Esophagus muscularis mucosa (tissue), 4 donors: ENCODE results near the gene CEMP1.
"Not testable (repeated sequence)": the region's sequence is repeated elsewhere in the genome, so short reads cannot be mapped to it uniquely, and the experiment has no call there.

Experiments used
- CTCF ChIP-seq, 3 experiments: fragments of 200-600 bp in 2 of 3; fragments of 450-650 bp in 1 of 3; sonication (generic) in 2 of 3; IDR thresholded peaks; one replicate each; pipeline ENCODE4 v1.5.1; 2017 to 2019; ENCODE audit warnings: antibody characterized with exemption in 3 of 3, mild to moderate bottlenecking in 2 of 3, moderate library complexity in 1 of 3
- EP300 ChIP-seq: sonication (generic); formaldehyde crosslinking; IDR thresholded peaks from one replicate; pipeline ENCODE4 v1.6.1; 2017; ENCODE audit warnings: antibody characterized with exemption
- POLR2A ChIP-seq: fragments of 450-650 bp; IDR thresholded peaks from one replicate; pipeline ENCODE4 v1.6.1; 2017; ENCODE audit warnings: antibody characterized with exemption, moderate library complexity, mild to moderate bottlenecking, low read depth
- POLR2AphosphoS5 ChIP-seq, 2 donors: sonication (generic); formaldehyde crosslinking; IDR thresholded peaks; one replicate each; pipeline ENCODE4 v1.6.1; 2017; ENCODE audit warnings: antibody characterized with exemption in 2 of 2

- TF ChIP-seq CTCF (IDR thresholded peaks at IDR 0.05); POLR2A; EP300; POLR2AphosphoS5 (IDR thresholded peaks at IDR 0.05): not testable (repeated sequence)
Measured at GRCh38 chr16:2575839-2576238, 44.6 kb upstream of the CEMP1 start.
